ENCODE results near the gene H2BK1.

The H2BK1 gene

DNA sequence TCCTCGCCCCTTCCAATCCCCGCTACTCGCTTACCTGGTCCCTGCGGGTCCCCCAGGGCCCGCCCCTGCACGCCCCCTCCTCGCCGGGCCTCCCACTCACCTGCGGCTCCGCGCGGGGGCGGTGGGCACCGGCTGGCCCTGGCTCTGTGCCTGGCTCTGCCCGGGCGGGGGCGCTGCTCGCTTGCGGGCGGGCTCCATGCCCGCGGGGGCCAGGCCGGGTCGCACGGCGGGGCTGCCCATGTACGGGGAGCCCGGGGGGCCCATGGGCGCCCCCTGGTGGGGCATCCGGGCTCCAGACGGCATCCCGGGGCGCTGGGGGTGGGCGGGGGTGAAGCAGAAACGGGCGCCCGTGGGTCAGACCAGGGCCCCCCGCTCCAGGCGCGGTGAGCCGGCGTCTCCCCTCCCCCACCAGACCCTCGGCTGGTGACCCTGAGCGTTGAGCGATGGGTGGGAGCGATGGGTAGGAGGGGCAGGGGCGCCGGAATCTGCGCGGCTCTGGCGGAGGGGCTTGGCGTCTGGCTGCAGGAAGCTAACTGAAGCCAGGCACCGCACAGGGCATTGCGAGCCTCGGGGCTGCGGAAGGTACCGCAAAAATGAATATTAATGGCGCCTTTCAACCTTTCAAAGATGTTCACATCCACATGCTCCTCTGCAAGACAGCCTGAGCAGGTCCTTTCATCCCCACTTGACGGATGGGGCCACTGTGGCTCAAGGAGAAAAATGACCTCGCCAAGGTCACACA, 35.2 kb upstream of the H2BK1 start:
- in situ Hi-C loops (cut with HindIII; ENCODE audit: low sequenced_read_pairs): no loop called here
- TF ChIP-seq, protein P1, sequence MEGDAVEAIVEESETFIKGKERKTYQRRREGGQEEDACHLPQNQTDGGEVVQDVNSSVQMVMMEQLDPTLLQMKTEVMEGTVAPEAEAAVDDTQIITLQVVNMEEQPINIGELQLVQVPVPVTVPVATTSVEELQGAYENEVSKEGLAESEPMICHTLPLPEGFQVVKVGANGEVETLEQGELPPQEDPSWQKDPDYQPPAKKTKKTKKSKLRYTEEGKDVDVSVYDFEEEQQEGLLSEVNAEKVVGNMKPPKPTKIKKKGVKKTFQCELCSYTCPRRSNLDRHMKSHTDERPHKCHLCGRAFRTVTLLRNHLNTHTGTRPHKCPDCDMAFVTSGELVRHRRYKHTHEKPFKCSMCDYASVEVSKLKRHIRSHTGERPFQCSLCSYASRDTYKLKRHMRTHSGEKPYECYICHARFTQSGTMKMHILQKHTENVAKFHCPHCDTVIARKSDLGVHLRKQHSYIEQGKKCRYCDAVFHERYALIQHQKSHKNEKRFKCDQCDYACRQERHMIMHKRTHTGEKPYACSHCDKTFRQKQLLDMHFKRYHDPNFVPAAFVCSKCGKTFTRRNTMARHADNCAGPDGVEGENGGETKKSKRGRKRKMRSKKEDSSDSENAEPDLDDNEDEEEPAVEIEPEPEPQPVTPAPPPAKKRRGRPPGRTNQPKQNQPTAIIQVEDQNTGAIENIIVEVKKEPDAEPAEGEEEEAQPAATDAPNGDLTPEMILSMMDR (IDR thresholded peaks at IDR 0.05; ENCODE audit: low read depth, low read length): peak; percentile 43
- DNase-seq (ENCODE audit: low read depth, low spot score): no peak
- H3K4me3 ChIP-seq (ENCODE audit: low read depth, low read length): peak overlapping the region; percentile 17

DNA sequence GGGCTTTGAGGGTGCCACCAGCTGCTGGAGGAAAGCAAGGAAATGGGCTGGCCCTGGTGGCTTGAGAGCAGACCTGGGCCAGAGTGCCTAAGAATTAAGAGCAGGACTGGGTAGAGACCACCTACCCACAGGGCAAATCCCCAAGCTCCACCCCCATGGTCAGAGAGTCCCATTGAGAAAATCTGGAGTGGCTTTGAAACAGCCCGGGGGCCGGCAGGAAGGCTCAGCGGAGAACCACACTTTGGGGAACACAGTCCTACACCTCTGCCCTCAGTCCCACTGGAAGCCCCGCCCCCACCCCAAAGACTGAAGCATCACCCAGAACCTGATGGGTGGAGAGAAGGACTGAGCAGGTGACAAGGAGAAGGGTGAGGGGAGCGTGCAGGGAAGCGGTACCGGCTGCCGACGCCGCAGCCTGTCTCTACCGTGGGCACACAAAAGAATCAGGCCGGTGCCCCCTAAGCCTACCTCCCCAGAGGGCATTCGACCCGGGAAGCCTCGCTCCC, 34.6 kb upstream of the H2BK1 start:
- DNase-seq (ENCODE audit: low read depth, low spot score): no peak
- TF ChIP-seq, protein P1 (IDR thresholded peaks at IDR 0.05; ENCODE audit: low read depth, low read length): no peak
- peak overlapping the region; percentile 12 for H3K4me3 ChIP-seq (ENCODE audit: low read depth, low read length)
- in situ Hi-C loops (cut with HindIII; ENCODE audit: low sequenced_read_pairs): no loop called here

DNA sequence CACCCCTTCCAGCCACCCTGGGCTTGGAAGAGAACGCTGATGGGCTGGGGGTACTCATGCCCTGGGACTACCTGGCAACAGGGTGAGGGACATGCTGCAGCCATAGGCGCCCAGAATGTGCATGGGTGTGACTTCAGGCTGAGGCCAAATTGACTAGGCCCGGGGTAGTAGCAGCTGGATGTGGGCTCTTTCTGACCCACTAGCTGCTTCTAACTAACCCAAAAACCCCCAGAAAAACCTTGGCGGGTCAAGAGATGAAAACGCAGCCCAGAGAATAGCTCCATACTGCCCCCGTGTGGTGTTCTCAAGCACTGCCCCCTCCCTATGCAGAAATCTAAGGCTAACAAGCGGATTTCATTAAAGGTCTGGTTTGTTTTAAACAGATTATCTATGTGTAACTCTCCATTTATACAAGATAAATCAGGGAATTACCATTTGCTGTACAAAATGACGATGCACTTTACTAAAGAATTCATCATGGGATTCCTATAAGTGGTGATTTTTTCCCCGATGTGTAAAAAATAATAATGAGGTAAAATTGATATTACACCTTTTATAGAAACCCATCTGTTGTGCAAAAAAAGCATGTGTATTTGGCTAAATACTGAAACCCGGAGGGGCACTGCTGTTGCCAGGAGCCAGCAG, 34.0 kb upstream of the H2BK1 start:
- in situ Hi-C loops (cut with HindIII; ENCODE audit: low sequenced_read_pairs): no loop called here
- H3K4me3 ChIP-seq (ENCODE audit: low read depth, low read length): no peak overlapping the region
- DNase-seq (ENCODE audit: low read depth, low spot score): peak; percentile 35
- TF ChIP-seq, protein P1 (IDR thresholded peaks at IDR 0.05; ENCODE audit: low read depth, low read length): peak; percentile 95

DNA sequence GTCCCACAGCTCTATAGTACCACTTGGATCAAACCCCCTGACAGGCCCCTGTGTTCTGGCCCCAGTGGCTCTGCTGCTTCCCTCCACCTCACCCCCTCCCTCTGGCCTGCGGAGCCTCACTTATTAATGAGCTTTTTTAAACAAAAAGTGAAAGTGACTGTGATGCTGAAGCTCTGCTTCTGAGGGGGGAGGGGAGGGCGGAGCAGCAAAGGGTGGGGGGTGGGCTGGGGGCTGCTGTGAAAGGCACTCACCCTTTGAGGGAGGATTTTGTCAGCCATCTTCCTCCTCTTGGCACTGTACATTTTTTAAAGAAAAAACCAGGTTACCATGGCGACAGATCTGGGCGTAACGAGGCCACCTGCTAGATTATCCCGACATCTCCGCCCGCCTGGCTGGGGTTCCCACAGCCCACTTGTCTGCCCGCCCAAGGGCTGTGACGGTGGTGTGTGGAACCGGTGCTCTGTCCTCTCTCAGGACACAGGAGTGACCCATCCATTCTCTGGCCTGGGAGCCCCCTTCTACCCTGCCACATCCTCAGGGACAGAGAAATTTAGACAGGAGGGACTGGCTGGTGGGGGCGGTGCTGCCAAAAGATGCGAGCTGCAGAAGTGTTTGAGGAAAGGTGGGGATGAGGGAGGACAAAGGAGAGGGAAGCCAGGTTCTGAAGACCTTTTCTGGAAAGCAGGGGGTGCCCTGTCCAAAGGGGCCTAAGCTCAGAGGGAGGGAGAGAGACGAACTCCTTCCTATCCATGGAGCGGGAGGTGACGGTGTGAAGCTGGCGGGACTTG, 33.3 kb upstream of the H2BK1 start:
- no peak overlapping the region for H3K4me3 ChIP-seq (ENCODE audit: low read depth, low read length)
- TF ChIP-seq, protein P1 (IDR thresholded peaks at IDR 0.05; ENCODE audit: low read depth, low read length): no peak
- DNase-seq (ENCODE audit: low read depth, low spot score): no peak
- in situ Hi-C loops (cut with HindIII; ENCODE audit: low sequenced_read_pairs): no loop called here

DNA sequence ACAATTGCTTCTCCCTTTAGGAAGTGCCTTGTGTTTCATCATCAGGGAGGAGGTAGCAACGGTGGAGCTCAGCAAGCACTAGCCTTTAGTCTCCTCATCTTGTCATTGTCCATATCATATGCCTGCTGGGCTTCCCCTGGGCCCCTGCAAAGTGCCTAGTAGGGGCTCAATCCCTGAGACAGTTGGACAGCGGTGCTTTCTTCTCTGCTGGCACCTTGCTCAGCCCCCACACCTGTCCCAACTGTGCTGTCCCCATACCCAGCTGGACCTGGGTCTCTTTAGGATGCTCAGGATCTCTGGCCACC, 32.7 kb upstream of the H2BK1 start:
- TF ChIP-seq, protein P1 (IDR thresholded peaks at IDR 0.05; ENCODE audit: low read depth, low read length): no peak
- in situ Hi-C loops (cut with HindIII; ENCODE audit: low sequenced_read_pairs): no loop called here
- no peak for DNase-seq (ENCODE audit: low read depth, low spot score)
- H3K4me3 ChIP-seq (ENCODE audit: low read depth, low read length): no peak overlapping the region

DNA sequence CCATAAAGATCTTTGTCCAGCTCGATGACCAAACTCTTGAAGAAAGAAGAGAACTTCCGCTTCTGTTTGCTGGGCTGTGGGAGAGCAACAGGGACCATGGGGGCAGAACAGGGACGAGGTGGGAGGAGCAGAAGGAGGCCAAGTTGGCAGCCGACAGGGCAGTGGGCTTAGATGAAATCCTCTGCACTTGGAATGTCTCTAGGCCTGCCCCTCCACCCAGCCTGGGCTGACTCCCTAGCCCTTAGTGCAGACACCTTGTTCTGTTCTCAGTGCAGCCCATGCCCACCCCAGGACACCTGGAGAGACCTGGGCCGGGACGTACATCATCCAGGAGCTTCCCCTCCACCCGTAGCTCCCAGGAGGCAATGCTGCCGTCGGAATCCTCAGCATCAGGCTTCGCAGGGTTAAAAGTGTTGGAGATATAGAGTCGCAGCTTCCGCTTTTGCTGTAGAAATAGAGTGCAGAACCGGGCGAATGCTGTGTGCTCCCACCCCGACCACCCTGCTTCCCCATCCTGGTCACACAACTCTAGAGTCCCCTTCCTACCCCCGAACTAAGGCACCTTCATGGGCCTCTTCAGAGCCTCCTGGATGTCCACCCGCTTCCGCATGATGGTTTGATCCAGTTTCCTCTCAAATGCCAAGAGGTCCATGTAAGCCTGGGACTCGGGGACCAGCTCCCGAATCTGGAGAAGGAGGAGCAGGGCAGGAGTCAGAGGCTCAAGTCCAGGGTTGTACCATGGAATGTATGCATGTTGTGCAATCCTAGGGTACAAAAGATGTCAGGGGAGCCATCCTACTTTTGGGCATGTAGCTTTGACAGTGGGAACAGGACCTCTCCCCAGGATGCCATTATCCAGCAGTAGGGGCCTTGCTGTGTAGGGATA, 32.1 kb upstream of the H2BK1 start:
- H3K4me3 ChIP-seq (ENCODE audit: low read depth, low read length): no peak overlapping the region
- TF ChIP-seq, protein P1 (IDR thresholded peaks at IDR 0.05; ENCODE audit: low read depth, low read length): no peak
- DNase-seq (ENCODE audit: low read depth, low spot score): no peak
- in situ Hi-C loops (cut with HindIII; ENCODE audit: low sequenced_read_pairs): no loop called here
